MV-4-11 (cell line): ENCODE measurements around the gene ARL15.
"Not testable (repeated sequence)": the region's sequence is repeated elsewhere in the genome, so short reads cannot be mapped to it uniquely, and the experiment has no call there.

Experiments used
- DNase-seq: peaks from one replicate; lab custom pipeline; 2025; lab: John Stamatoyannopoulos, UW

The ARL15 gene

GRCh38 chr5:53982319-53982718, 328.1 kb downstream of the ARL15 start:
- DNase-seq = not testable (repeated sequence)

DNA sequence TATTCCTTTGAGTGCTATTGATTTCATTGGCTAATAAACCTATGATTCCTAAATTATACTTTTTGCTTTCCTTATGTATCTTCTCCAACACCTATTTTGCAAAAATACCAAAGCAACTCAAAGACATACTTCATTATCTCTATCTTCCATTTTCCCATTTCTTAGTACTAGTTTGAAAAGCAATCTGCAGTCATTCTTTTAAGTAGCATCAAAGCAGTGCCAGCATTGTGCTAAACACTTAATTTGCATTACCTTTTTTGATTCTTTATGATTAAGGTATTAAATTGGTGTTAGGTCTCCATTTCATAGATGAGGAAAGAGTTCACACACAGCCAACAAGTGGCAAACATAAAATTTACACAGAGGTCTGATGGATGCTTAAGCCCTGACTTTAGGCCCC, 330.3 kb downstream of the ARL15 start:
- DNase-seq = no peak

DNA sequence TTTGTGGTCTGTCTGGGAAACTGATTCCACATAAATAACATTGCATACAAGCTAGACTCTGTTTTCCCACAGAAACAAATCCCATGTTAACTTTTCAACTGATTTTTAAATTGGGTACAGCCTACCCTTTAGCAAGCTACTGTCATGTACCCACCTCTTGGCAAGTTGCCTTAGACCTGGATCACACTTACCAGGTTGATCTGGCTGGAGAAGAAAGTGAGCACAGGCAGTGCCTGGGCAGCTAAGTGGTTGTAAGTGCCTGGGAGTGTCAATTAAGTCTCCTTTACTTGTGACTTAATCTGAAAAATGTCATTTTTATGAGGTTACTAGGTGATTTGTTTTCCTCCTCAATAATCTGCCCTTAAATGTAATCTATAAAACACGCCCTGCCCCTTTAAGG, 336.4 kb downstream of the ARL15 start:
- DNase-seq = no peak

- no peak for DNase-seq
Observed at GRCh38 chr5:53972314-53972713, 338.1 kb downstream of the ARL15 start.

DNA sequence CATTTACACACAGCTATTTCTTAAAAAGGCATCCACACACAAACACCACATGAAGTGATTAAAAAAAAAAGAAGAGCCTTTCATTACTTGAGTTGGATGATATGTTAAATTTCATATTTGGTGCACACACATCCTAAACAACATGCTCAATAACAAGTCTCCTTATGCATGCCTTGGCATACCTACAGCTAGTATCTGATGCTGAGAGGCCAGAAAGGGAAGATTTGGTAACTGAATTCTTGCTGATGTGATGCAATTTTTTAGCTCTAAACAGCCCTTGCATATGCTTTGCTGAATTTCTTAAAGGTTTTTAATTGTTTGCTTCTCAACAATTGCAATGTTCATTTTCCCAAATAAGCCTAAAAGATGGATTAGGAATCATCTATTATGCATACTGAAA, 338.8 kb downstream of the ARL15 start:
- no peak for DNase-seq

DNA sequence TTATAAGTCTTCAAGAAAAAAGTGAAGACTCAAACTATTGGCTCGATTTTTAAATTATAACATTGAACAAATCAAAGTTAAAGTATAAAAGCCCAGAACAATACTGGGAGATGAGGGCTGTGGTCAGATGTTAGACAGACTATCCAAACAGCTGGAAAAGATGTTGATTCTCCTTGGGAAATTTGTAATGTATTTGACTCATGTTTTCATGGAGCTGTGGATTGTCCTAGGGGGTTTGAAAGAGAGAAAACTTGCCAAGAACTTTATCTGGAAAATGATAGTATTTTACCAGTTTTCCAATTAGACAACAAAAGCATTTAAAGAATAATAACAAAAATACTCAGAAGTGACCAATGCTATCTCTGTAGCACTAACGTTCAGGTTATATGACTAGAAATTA, 339.2 kb downstream of the ARL15 start:
- DNase-seq = no peak

- DNase-seq = no peak
Observed at GRCh38 chr5:53970475-53970874, 339.9 kb downstream of the ARL15 start.

DNA sequence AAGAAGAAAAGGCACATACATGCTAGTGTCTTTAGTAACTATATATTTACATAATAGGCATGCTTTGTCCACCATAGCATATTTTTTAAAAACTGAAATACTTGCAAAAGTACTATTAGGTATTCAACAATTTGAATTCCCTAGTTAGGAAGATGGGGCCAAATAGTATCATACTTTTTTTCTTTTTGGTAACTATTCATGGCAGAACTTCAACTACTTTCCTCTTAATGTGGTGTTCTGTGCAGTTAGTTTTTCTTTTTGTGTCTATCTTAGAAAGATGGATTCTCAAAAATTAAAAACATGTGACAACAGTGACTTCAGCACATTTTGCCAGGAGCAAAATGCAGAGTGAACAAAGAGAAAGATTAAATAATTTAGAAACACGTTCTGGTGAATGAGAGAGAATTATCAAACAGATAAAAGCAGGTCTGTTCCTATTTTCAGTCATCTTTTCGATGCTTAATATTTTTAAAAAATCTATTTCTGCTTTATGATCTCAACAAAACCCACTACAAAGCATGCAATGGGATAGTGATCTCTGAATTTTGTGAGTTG, 341.1 kb downstream of the ARL15 start:
- DNase-seq = no peak

- no peak for DNase-seq
Observed at GRCh38 chr5:53965459-53965858, 344.9 kb downstream of the ARL15 start.

DNA sequence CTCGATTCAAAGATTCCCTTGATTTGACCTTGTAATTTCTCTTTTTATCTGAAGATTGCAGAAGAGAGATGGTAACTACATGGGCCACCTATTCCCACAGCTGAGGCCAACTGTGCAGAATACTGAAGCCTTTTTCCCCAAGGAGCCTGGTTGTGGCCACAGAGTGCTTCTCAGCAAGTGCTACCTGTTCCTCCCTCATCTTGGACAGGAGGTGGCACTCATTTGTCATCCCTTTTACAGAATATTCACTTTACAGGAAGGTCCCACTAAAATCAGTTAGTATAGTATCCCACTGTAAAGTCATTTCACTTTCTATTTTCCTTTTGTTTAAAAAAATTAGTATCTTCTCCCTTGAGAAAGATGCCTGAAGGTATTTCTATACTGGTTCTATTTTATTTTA, 346.4 kb downstream of the ARL15 start:
- no peak for DNase-seq

GRCh38 chr5:53962306-53962705, 348.1 kb downstream of the ARL15 start:
- no peak for DNase-seq

DNA sequence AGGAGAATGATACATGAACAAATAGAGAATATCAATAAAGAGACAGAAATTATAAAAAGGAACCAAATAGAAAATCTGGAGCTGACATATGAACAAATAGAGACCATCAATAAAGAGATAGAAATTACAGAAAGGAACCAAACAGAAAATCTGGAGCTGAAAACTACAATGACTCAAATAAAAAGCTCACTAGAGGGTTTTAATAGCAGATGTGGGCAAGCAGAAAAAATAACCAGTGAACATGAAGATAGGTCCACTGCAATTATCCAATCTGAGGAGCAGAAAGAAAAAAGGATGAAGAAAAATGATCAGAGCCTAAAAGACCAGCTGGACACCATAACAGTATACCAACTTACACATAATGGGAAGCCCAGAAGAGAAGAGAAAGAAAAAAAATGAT, 353.7 kb downstream of the ARL15 start:
- no peak for DNase-seq

GRCh38 chr5:53956196-53956595, 354.2 kb downstream of the ARL15 start:
- peak; percentile 68 for DNase-seq

DNA sequence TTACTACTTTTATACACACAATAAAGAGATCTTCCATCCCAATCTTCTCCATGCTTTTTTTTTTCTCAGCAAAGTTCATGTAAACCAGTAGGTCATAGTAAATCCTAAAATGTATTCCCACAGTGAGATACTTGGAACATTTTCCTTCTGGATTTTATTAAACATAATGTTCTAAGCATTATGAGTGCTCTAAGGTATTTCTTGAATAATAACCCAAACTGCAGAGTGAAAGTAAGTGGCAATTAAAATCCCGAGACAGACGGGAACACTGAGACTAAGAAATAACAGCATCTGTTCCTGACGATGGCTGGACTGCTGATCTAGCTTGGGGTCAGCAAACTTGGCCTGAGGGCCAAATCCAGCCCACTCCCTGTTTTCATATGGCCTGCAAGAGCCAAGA, 359.8 kb downstream of the ARL15 start:
- DNase-seq = no peak

DNA sequence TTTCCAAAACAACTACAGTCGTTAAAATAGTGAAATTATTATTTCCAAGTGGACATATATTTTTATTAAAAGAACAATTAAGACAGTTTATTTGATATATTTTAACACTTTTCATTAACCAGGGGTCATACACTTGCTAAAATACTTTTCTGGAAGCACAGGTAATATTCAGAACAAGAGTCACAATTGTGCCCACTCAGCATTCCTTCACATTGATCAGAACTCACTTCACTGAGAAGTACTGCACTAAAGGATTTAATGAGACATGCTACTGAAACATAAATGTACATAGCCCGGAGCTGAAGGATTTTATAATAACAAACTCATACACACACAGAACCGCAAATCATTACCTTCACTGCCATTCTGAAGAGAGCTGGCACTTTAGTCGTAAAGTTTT, 361.8 kb downstream of the ARL15 start:
- DNase-seq = no peak

DNA sequence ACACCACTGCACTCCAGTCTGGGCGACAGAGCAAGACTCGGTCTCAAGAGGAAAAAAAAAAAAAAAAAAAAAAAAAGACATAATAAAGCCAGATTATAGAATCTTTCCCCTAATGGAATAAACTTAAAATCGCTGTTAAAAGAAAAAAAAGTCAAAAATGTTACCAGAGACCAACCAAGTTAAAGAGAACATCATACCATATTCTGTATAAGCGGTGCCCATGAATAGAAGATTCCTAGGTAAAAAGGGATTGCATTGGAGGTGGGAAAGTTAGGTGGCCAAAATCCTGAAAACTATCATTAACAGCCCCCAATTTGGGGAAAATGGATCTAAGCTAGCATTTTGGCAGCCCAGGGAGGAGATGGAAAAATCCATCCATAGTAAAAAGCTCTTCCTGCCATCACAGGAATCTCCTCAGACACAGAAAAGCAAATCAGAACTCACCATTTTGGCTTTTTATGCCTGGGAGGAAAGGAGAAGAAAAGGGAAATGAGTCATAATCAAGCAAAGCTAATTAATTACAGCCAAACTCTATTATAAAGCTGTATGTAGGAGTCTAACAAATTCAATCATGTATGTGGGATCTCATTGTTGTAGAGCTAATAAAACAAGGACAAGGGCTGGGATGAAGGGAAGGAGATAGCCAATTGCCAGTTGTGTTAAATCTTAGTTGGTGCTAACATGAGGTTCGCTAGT, 363.8 kb downstream of the ARL15 start:
- no peak for DNase-seq

GRCh38 chr5:53944981-53945380, 365.4 kb downstream of the ARL15 start:
- DNase-seq = peak; percentile 23

- no peak for DNase-seq
Observed at GRCh38 chr5:53943938-53944337, 366.4 kb downstream of the ARL15 start.

GRCh38 chr5:53942724-53943123, 367.6 kb downstream of the ARL15 start:
- DNase-seq = no peak

DNA sequence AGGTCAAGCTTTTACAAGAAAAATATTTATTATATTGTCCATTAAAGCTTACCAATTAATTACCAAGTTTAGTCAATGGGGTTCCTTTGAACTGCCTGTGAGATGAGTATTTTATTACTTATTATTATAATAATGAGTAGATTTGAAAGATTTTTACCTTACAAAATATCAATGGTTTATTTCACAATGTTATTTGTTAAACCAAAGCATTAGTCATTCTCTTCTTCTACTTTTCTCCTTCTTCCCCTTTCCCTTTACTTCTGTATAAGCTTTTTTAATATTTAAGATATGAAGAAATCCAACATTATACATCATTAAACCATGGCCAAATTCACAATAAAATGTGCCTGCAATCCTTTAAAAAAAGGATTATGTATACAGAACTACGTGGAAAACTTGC, 369.5 kb downstream of the ARL15 start:
- DNase-seq = peak; percentile 41

DNA sequence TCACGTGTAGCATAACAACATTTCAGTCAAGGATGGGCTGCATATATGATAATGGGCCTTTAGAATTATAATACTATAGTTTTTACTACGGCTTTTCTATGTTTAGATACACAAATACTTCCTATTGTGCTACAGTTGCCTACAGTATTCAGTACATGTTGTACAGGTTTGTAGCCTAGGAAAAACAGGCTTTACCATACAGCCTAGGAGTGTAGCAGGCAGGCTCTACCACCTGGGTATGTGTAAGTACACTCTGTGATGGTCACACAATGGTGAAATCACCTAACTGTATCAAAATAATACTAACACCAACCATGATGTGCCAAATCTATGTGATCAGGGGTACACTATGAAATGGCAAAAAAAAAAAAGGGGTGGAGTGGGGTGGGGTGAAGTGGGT, 372.9 kb downstream of the ARL15 start:
- DNase-seq = no peak

DNA sequence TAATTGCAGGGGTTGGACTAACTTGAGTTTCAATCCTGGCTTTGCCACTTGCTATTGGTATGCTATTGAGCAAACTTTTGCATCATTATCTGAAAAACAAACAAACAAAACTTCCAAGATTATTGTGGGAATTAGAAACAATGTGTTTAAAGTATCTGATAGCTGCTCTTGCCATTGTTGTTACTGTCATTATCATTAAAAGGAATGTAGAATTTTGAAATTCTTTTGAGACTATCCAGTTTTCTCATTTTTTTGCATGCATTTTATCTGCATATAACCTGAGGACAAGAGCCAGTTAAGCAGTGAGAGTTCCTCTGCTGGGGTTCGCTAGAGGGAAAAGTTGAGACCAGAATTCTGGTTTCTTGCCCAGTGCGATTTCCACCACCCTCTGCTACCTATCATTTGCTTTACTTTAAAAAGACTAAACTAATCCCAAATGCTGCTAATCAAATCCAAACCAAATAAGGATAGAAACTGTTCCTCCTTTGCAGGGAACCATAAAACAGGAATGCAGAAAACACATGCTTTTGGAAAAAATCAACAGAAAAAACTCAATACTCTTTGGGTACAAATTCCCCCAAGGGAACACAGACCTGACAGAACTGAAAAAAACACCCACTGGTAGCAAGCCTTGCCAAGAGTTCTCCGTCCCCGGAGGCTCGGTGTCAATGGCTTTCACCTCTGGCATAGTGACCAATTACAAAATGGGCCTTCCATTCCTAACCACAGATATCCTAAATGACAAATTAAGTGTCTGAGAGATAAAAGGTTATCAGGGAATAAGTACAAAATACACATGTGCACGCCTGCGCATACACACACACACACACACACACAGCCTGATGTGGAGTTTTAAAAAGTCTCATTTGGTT, 373.7 kb downstream of the ARL15 start:
- DNase-seq = no peak

DNA sequence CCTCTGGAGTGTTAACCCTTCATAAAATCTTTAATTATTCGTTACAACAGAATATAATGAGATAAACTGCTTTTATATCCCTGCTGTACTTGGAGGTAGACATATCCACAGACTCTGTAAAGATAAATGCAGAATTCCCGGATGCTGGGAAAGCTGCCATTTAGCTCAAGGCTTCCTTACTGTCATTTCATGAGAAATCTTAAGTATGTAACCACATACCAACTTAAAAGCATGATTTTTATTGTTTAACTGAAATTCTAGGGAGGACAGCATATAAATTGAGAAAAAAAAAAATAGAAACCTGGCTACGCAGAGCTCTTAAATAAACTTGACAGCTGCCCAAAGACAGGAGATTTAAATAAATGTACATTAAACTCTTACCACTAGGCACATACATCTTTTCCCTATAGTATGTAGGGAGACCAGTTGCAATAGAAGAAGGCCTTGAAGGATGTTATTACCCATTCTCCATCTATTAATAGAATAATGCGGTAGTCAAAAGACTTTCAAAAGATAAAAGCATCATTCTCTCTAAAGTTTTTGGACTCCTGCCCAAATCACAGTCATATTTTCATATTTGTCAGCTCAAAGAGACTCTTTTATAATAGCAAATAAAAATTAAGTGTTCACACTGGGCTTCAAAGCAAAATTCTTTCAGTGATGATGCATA, 376.1 kb downstream of the ARL15 start:
- no peak for DNase-seq
